NCI-H524 (cell line): ENCODE data around the gene EPS8L3.

Source experiments
- DNase-seq, 2 experiments: peaks; one replicate each; lab custom pipeline; 2025; lab: John Stamatoyannopoulos, UW

EPS8L3 gene

GRCh38 chr1:109793089-109793485 is 29.4 kb upstream of the EPS8L3 start:
- DNase-seq: no peak

DNA sequence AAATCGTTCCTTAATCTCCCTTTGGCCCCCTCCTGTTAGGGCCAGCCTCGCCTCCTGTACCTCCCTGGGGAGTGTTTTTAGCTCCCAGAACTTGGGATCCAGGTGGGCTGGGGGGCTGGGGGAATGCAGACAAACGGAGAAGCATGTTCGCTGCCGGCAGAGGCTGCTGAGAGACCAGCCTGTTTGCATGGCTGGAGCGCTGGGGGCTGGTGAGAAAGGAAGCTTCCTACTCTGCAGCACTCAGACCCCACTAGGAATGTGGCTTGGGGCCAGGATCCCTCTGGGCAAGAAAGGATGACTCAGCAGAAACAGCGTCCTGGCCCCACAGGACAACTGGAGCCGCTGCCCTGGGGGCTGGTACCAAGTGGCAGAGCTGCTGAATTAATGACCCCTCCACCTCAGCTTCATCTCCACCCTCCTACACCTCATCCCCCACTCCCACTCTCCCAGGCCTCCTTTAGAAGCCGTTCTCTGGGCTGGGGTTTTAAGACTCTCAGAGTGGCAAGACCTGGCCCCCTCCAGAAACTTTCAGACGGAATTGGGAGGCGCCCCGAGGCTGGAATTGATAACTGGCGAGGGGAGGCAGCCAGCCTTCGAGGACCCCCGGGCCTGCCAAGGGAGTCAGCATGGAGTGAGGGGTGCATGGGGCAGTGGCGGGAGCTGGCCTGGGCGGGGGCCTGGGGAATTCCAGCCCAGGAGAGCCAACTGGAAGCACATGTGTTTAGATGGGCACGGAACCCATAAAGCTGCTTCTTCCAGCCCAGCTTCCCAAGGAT is 28.5 kb upstream of the EPS8L3 start:
- peak; percentile 15 to 23 for DNase-seq

- DNase-seq: no peak
Measured at GRCh38 chr1:109791495-109792043, 27.8 kb upstream of the EPS8L3 start.

- DNase-seq: no peak
Measured at GRCh38 chr1:109790735-109791494, 27.2 kb upstream of the EPS8L3 start.

DNA sequence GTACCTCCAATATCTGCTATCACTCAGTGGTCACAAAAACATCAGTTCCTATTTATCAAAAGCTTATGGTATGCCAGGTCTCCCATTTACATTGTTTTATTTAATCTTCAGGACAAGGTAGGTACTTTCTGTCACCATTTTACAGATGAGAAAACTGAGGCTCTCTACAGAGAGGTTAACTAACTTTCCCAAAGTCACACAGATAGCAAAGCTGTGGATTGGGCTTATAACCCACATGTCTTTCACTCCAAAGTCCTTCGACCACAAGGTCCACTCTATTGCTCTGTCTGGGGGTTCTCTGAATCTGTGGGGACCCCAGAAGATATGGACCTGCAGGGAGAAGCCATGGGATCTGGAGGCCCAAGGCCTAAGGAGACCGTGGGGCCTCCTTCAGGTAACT is 26.6 kb upstream of the EPS8L3 start:
- no peak for DNase-seq

DNA sequence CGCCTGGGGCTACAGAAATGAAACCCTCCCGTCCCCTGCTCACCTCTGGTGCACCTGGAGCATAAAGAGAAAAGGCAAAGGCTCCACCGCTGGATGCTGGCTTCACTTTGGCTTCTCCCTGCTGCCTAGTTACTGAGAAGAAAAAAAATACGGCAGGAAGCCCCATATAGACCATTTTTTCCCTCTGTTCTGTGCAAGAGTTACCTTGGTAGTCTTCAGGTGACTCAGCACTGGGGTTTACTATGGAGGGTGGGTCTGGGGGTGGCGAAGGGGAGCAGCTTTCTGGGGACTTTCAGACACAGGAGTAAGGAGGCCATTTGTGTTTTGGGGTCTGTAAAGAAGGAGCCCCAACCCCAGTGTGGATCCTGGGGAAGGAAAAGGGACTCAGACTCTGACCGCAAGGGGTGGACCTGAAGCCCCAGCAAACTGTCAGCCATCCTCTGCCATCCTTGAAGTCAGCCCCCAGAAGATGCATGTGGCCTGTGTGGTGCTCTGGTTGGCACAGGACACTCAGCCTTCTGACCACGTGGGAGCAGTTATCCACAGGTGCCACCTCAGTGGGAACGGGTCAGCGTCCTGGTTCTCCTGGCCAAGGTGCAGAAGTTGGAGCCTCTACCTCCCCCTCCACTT is 25.9 kb upstream of the EPS8L3 start:
- DNase-seq: no peak

DNA sequence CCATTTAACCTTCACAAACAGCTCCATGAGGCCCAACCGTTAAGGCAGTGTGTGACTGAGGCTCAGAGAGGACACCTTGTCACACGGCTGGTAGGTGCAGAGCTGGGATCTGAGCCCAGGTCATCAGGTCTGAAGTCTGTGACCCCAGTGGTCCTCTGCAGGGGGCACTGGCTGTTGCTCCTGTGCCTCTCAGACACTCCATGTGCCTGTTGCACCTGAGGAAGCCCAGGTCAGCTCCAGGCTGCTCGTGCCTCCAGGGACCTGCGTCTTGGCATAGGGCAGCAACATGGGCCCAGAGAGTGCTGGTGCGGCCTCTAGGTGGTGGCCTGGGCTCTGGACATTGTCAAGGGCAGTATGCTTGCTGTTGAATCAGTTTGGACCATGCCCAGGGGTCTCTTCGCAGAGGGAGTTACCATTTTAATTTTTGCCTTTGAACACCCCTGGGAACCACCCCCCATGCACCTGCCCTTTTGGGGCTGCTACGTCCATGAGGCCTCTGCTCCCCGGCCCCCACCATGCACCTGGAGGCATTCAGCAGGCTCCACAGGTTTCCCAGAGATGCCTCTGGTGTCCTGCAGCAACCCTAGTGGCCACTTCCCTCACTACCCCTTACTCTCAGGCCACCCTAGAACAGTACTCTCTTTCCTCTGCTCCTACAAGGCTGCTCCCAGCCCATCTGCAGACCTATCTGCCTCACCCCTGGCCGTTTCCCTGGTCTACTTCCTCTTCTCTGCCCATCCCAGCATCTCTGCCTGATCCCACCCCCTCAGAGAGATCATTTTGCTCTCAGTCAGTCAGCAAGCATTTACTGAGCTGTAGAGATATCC is 25.2 kb upstream of the EPS8L3 start:
- no peak for DNase-seq

DNA sequence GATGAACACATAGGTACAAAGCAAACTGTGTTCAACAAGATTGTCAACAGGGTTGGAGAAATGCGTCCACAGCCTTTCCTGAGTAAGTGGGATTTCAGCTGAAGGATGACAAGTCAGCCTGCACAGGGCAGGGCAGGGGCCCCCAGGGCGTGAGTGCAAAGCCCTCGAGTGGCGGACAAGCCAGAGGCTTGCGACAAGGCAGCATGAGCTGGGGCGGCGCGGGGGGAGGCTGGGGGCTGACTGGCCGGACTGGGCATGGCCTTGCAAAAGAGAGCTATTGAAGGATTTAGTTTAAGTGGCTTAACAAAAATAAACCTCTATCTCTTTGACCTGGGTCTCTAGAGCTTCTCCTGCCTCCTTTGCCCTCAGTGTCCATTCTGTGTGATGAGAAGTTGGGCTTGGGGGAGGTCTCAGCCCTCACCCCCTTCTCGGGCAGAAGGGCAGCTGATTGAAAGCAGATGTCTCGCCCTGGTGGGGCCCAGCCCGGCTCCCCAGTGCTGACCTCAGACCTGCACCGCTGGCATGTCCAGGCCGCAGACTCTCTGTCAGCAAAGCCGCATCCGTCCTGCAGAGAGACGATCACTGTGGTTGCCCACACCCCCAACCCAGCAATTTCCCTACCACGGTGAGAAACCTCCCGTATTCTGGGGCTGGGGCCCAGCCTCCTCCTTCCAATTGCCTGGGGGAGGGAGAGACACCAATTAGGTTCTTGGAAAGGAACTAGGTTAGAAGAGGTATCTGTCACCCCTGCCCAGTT is 24.3 kb upstream of the EPS8L3 start:
- no peak for DNase-seq

GRCh38 chr1:109787211-109787844 is 23.6 kb upstream of the EPS8L3 start:
- no peak for DNase-seq

- no peak for DNase-seq
Measured at GRCh38 chr1:109786531-109787021, 22.9 kb upstream of the EPS8L3 start.

GRCh38 chr1:109786112-109786480 is 22.4 kb upstream of the EPS8L3 start:
- DNase-seq: no peak

DNA sequence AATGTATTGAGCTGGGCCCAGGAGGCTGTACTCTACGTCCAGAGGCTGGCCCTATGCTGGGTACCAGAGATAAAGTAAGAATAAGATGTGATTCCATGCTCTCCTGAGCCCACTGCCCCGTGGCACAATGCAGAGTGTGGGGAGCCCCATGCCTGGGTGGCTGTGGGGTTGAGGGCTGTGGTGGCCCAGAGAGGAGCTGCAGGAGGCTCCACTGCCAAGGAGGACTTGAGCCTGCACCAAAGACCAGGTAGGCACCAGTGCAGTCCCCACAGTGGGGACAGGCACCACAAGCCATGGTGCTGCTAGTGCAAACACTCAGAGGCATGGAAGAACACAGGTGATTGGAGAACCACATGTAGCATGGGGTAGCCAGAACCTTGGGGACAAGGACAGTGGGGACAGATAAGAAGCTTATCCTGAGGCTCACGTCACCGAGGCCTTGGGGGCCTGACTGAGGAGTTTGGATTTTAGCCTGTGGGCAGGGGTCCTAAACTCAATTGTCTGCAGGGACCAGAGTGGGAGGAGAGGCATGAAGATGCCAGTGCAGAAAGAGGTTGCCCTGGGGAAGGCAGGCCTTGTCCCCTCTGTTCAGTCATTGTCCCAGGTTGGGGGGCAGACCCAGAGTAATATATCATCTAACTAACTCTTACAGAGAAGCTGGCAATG is 21.9 kb upstream of the EPS8L3 start:
- DNase-seq: no peak

- DNase-seq: no peak
Measured at GRCh38 chr1:109784551-109785252, 21.0 kb upstream of the EPS8L3 start.

DNA sequence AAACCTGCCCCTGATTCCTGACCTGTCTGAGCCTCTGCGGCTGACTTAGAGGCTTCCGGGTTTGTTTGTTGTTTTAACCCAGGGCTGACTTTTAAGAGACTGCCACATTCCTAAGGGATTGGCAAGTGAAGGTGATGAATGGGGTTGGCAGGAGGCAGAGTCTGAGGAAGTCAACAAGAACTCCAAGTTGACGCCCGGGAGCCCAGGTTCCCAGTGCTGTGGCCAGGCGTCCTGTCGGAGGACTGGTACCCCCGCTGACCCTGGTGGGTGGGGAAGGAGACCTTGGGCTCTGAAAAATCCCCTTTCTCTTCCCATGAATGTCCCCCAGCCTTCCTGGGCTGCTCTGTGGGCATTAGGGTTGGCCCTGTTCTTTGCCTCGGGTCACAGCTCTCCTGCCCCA is 19.7 kb upstream of the EPS8L3 start:
- DNase-seq: no peak

GRCh38 chr1:109782927-109783326 is 19.2 kb upstream of the EPS8L3 start:
- peak in 1 of 2 experiments; percentile 15 for DNase-seq

- DNase-seq: no peak
Measured at GRCh38 chr1:109782514-109782913, 18.8 kb upstream of the EPS8L3 start.

DNA sequence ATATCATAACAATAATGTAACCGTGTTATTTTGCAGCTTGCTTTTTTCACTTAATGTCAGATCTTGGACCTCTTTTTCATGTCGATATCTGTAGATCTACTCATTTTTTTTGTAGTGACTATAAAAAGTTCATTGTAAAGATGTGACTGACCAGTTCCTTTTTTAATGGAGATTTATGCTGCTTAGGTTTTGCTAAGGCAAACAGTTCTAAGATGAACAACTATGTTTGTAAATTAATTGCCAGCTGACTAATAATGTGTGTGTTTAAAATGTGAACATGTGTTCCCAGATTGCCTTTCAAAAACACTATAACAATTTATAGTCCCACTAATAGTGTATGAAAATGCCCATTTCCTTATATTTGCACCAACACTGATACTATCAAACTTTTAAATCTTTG is 18.1 kb upstream of the EPS8L3 start:
- DNase-seq: no peak

DNA sequence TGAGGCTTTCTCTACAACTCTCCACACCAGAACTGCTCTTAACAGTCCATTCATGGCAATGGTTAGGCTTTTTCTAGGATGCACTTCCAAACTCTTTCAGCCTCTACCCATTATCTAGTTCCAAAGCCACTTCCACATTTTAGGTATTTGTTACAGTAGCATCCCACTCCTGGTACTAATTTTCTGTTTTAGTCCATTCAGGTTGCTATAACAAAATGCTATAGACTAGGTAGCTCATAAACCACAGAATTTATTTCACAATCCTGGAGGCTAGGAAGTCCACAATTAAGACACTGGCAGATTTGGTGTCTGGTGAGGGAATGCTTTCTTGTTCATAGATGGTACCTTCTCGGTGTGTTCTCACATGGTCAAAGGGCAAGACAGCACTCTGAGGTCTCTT is 17.3 kb upstream of the EPS8L3 start:
- no peak for DNase-seq

DNA sequence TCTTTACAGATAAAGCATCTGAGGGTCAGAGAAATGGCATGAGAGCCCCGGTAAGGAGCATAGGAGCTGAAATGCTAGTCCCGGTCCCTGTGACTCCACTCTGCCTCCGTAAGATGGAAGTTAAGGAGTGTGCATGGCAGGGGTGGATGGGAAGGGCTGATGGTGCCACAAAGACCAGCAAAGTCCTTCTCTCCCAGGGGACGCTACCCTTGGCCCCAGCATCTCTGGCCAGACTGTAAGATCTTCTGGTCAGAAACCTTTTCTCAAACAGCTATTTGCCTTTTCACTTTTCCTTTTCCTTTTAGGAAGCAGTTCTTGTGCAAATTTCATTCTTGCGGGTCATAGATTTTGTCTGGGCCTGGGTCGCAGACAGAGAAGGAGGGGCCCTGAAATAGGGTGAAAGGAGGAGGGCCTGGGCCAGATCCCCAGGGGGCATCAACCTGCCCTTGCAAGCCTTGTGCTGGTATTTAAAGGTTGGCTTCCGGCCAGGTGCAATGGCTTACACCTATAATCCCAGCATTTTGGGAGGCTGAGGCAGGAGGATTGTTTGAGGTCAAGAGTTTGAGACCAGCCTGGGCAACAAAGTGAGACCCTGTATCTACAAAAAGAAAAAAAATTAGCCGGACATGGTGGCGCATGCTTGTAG is 14.4 kb upstream of the EPS8L3 start:
- DNase-seq: no peak
